Endometrium (tissue), 2 donors: ENCODE data around the gene BCL11A.

ENCODE experiments used
- FAIRE-seq: peaks from 2 replicates; lab custom pipeline; 2012; peaks lifted over from hg19 to GRCh38; lab: Jason Lieb, UNC
- donor health status: control.
- donor health status: control.

Gene BCL11A

GRCh38 chr2:60461421-60462108 is 91.9 kb downstream of the BCL11A start:
- FAIRE-seq, result no peak

GRCh38 chr2:60460577-60461420 is 92.7 kb downstream of the BCL11A start:
- no peak for FAIRE-seq

DNA sequence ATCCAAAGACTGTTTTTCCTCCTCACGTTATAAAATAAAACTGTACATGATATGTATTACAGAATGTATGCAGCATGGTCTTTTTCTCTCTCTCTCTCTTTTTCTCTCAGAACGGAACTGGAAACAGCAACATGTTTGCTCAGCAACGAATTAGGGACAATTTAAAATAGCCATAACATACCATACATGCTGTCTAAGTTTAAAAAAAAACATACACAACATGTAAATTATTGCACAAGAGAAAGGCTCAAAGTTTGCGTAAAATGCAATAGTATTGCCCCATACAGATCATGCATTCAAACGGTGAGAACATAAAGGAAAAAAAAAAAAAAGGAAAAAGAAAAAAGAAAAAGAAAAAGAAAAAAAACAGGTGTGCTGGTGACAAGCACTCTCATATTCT is 93.6 kb downstream of the BCL11A start:
- no peak for FAIRE-seq

GRCh38 chr2:60456115-60456770 is 97.2 kb downstream of the BCL11A start:
- FAIRE-seq, result no peak

DNA sequence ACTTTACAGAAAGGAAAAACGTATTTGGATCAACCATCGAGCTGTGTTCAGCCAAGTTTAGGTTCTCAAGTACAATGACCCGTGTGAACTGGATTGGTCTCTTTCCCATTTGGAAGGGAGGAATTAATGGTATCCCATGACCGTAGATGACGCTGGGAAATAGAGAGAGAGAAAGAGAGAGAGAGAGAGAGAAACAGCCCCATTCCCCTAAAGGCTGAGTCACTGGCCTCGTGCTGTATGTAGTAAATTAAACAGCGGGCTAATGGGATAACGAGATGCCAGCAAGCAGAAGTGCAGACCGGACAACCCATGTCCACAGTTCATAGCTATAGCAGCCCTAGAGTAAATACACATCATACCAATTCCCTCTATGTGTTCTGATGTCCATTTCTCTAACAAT is 99.6 kb downstream of the BCL11A start:
- FAIRE-seq, result no peak

- no peak for FAIRE-seq
Measured at GRCh38 chr2:60453301-60453700, 100.2 kb downstream of the BCL11A start.

GRCh38 chr2:60450488-60450887 is 103.0 kb downstream of the BCL11A start:
- no peak for FAIRE-seq

- FAIRE-seq, result no peak
Measured at GRCh38 chr2:60447943-60448342, 105.5 kb downstream of the BCL11A start.

DNA sequence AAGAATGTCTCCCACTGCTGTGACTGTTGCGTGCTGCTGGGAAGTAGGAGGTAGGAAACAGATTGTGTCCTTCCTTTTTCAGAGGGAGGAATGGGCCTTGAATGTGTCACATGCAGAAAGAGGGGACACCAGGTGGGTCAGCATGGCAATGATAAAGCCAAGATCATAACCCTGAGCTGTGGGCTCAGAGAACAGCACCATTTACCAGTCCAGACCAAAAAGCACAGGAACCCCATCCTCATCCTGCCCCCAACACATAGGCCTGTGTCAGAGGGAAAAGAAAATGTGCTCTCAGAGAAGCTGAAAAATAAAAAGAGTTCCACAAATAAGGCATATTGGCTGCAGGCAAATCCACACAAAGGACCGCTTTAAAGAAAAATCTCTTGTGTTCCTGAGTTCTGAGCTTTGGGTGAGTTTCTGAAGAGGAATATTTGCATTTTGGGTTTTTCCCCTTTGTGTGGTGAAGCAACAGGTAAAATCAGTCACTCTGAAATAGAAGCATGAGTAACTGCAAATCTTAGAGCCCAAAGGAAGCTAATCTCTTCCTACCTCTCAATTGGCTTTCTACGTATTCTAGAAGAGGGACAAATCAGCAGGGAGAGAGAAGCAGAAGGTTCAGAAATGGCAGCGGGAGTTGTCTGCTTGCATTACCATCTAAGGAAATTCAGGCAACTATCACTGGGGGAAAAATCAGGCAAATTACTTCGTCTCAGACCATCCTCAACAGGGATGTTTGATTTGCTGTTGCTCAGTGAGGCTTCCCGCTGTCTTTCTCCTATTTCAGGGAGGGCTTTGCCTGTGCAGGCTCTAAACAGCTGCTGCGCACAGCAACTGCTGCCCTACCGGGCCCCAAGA is 106.8 kb downstream of the BCL11A start:
- no peak for FAIRE-seq

GRCh38 chr2:60445684-60446179 is 107.7 kb downstream of the BCL11A start:
- no peak for FAIRE-seq

- FAIRE-seq, result no peak
Measured at GRCh38 chr2:60442608-60443007, 110.8 kb downstream of the BCL11A start.

GRCh38 chr2:60441800-60442199 is 111.7 kb downstream of the BCL11A start:
- no peak for FAIRE-seq

DNA sequence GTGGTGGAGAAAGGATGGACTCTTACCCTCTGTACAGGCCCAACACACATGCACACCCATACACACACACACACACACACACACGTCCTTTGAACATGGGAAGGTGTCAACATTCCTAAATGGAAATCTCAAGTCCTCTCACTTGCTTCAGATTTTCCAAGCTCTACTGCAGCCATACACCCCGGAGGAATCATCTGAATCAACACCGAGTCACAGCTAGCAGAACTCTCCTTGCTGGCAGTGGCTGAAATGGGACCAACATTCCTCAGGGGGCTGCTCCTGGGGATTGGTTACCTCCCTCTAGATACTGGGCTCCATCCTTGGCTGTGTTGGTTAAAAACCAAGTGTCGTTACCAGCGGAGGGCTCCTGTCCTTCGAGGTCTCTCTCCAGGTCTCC is 112.7 kb downstream of the BCL11A start:
- no peak for FAIRE-seq

GRCh38 chr2:60440079-60440766 is 113.2 kb downstream of the BCL11A start:
- no peak for FAIRE-seq

DNA sequence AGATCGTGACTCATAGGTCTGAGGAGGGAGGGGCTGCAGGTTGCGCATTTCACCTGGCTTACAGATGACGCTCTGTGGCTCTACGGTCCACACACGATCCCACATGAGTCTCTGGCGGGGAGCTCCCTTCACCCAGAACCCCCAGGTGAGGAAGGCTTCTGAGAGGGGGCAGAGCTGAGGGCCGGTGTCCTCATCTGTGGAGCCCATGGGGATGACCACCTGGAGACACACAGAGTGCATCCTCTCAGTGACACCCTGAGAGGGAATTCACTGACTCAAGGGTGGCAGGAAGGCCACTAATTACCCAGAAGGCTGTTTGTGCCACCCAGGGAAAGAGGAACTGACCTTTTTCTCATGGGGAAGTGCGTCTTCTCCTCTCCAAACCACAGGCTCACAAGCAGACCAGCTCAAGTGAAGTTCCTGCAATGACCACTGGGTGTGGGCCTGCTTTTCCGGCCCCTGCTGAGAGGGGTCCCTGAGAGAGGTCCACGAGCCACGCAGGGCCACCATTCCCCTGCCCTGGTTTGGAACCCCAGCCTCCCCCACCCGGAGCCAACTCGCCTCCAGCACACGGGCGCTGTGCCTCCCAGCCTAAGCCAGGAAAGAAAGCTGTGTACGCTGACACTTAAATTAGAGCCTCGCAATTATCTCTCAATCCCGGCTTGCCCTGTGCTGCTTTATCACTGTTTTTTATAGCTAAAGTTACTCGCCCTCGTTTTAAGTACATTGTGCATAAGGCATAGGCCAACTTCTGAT is 114.1 kb downstream of the BCL11A start:
- no peak for FAIRE-seq

DNA sequence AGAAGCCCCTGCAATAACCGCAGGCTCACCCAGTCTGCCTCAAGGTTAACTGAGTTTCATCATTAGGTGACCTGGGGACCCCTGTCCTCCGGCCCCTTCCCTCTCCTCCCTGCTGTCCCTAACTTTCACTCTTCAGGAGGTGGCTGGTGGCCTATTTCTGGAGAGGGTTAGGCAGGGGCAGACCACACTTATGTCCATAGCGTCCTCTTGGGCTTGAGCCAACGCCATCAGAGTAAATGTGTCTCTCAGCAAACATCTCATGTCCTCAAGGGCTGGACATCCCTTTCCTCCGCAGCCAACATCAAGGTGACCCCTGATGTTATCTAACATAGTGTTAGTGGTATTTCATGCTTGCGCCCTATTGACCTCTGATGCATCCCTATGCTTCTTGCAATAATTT is 114.8 kb downstream of the BCL11A start:
- no peak for FAIRE-seq

- FAIRE-seq, result no peak
Measured at GRCh38 chr2:60438131-60438530, 115.3 kb downstream of the BCL11A start.

GRCh38 chr2:60437080-60437696 is 116.3 kb downstream of the BCL11A start:
- no peak for FAIRE-seq

- FAIRE-seq, result no peak
Measured at GRCh38 chr2:60433018-60433596, 120.3 kb downstream of the BCL11A start.
